Effector memory CD8-positive, alpha-beta T cell (primary cell): ENCODE results near the gene ABCG1.

Source experiments
- ATAC-seq: fragments of 150-1000 bp; cut with Tn5 transposase; replicated peaks from 2 replicates; pipeline ENCODE4 v1.10.0; 2021; ENCODE audit warnings: mild to moderate bottlenecking, moderate library complexity
- DNase-seq, 3 experiments: peaks; one replicate each; pipeline ENCODE4 v3.0.0; 2021
- H3K27ac Mint-ChIP-seq, 2 donors: one replicate each; pipeline ENCODE4 v1.8.0; 2022; ENCODE audit warnings: mild to moderate bottlenecking in 2 of 2, mixed read lengths in 2 of 2, moderate library complexity in 2 of 2
- H3K27me3 Mint-ChIP-seq, 2 donors: one replicate each; pipeline ENCODE4 v1.8.0; 2022; ENCODE audit warnings: mixed read lengths in 2 of 2
- H3K36me3 Mint-ChIP-seq: one replicate; pipeline ENCODE4 v1.8.0; 2022; ENCODE audit warnings: mild to moderate bottlenecking, moderate library complexity, mixed read lengths; ENCODE audit not compliant: insufficient read depth
- H3K4me1 Mint-ChIP-seq, 2 donors: one replicate each; pipeline ENCODE4 v1.8.0; 2022; ENCODE audit warnings: low read depth in 2 of 2, mixed read lengths in 2 of 2
- H3K4me3 Mint-ChIP-seq, 2 donors: one replicate each; pipeline ENCODE4 v1.8.0; 2022; ENCODE audit warnings: mild to moderate bottlenecking in 2 of 2, mixed read lengths in 2 of 2, moderate library complexity in 2 of 2
- H3K9me3 Mint-ChIP-seq, 2 donors: one replicate each; pipeline ENCODE4 v1.8.0; 2022; ENCODE audit warnings: mixed read lengths in 2 of 2

The ABCG1 gene

DNA sequence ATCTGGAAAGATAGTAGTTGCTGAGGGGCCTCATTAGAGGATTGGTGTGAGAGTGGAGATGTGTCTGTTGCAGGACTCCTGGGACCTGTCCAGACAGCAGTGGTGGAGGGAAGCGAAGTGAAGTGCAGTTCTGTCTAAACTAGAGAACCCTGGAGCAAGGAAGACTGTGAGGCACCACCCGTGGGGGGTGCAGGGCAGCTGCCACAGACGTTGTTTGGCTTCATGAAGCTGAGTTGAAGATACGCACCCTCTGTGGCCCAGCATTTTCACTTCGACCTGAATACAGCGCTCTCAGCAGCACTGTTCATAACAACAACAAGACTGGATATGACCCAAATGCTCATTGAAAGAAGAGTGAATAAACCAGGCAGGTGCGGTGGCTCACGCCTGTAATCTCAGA lies 29.3 kb downstream of the ABCG1 start:
- H3K36me3 Mint-ChIP-seq: peaks cover 29% of the 10 kb centered on the region
- peaks cover 16 to 25% of the 10 kb centered on the region in 2 donors for H3K4me1 Mint-ChIP-seq
- H3K4me3 Mint-ChIP-seq: no peak overlapping the region
- DNase-seq: no peak
- no peaks in the 10 kb centered on the region for H3K27me3 Mint-ChIP-seq
- H3K27ac Mint-ChIP-seq: no peak overlapping the region
- H3K9me3 Mint-ChIP-seq: no peaks in the 10 kb centered on the region
- ATAC-seq: no peak

DNA sequence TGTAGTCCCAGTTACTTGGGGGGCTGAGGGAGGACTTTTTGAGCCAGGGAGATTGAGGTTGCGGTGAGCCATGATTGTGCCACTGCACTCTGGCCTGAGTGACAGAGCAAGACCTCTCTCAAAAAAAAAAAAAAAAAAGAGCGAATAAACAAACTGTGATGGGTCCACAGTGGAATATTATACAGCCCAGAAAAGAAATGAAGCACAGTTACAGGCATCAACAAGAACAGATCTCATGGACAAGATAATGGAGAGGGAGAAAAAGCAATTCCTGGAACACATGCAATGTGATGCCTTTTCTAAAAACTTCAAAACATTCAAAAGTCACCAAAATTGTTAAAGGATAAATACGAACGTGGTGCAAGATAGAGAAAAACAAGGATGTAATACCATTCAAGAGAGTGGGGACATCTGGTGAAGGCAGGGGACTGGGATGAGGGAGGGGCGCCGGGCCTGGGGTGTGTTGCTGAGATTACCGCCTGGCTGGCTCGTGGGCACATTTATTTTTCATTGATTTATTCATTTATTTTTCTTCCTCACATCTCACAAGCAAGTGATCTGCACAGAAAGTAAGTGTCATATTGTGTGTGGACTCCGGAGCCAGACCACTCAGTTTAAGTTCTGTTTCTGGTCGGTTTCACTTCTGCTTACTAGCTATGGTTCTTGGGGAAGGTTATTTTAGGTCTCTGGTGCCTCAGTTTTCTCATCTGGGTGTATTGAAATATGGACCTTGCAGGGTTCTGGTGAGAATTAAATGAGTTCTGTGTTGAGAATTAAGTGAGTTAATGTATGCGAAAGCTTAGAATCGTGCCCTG lies 30.1 kb downstream of the ABCG1 start:
- H3K27me3 Mint-ChIP-seq: no peaks in the 10 kb centered on the region
- H3K27ac Mint-ChIP-seq: peak overlapping the region in 1 of 2 donors; percentile 78
- H3K36me3 Mint-ChIP-seq: peaks cover 29% of the 10 kb centered on the region
- ATAC-seq (peak; percentile 27), DNase-seq (no peak)
- H3K4me3 Mint-ChIP-seq: no peak overlapping the region
- H3K9me3 Mint-ChIP-seq: no peaks in the 10 kb centered on the region
- peaks cover 22 to 31% of the 10 kb centered on the region in 2 donors for H3K4me1 Mint-ChIP-seq

DNA sequence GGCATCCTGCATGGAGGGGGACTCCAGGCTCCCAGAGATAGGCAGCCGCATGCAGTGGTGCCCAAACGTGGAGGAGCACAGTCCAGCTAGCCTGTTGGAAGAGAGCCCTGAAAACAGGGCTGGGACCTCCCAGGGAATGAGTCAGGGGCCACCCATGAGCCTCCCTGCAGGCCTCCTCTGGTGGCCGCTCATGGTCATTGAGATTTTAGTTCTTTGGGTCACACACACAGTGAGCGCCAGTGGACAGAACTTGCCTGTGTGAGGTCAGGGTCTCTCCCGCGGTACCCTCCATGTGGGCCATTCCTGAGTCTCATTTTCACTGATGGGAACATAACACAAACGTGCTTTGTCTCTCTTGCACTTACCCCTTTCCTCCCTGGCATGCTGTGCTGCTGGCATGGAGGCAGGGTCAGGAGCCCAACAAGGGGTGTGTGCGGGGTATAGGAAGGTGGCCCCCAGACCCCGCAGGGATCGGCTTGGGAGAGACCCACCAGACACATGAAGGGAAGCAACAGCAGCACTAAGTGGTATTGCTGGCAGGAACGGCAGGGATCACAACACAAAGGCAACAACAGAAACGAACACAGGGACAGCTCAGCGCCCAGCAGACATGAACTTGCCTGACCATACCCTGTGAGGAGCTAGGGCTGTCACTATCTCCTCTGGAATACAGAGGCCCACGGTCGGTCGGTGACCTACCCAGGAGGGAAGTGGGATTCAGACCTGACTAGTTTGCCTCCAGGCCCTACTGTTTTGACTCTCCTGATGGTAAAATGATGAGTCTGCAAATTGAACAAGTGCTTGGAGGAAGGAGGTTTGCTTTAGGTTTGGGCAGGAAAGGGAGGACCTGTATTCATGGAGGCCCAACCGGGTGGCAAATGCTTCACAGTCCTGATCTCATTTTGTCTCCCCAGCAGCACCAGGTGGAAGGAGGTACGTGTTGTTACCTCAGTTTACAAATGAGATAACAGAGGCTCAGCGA lies 31.8 kb downstream of the ABCG1 start:
- H3K4me1 Mint-ChIP-seq: peaks cover 24 to 31% of the 10 kb centered on the region in 2 donors
- H3K9me3 Mint-ChIP-seq: no peaks in the 10 kb centered on the region
- H3K27ac Mint-ChIP-seq: peak overlapping the region in 1 of 2 donors; percentile 78
- DNase-seq (no peak), ATAC-seq (no peak)
- H3K4me3 Mint-ChIP-seq: no peak overlapping the region
- peaks cover 27% of the 10 kb centered on the region for H3K36me3 Mint-ChIP-seq
- no peaks in the 10 kb centered on the region for H3K27me3 Mint-ChIP-seq

DNA sequence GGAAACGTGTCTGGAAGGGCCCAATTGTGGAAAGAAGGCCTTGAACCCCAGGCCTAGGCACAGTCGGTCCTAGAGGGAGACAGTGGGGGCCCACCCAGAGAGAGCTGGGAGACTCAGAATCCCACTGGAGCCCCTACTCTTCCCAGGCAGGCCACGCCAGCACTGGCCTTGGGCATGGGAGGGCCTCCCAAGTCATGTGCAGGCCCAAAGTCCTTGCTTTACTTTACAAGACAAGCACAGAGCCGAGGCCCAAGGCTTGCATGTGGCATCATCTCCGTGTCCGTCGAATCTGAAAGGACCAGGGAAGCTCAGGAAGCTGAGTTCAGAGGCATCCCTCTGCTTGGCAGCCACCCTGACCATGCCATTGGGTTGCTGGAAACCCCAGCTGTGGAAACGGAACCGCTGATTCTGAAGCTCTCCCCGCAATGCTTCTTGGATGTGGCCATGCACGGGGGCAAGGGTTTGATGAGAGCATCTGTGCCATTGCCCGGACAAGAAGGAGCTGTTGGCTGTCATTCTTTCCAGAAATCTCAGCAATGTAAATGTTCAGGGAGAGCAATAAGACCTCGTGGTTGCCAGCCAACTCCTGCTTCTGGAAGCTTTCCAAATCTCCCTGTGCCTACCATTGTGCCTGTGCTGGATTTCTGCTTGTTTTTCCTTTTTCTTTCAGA lies 32.8 kb downstream of the ABCG1 start:
- no peak for ATAC-seq
- peaks cover 25 to 31% of the 10 kb centered on the region in 2 donors for H3K4me1 Mint-ChIP-seq

DNA sequence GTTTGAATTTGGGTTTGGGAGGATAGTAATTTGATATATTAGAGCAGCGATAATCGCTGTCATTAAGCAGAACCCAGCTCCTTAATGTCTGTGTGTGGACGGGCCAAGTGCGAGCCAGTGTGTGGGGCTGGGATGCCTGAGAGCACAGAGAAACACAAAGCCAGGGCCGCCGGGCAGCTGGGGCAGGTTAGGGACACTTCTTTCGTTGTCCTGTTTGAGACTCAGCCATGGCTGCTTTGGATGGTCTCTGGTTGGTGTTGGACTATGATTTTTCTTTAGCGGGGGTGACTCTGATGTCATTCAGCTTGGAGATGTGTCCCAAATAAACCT lies 33.4 kb downstream of the ABCG1 start:
- no peak overlapping the region for H3K4me3 Mint-ChIP-seq

More for the DNA sequence above, 32.8 kb downstream of the ABCG1 start:
- peak overlapping the region in 1 of 2 donors; percentile 78 for H3K27ac Mint-ChIP-seq
- DNase-seq: no peak
- no peaks in the 10 kb centered on the region for H3K27me3 Mint-ChIP-seq
- H3K36me3 Mint-ChIP-seq: peaks cover 34% of the 10 kb centered on the region
- H3K9me3 Mint-ChIP-seq: no peaks in the 10 kb centered on the region
- H3K4me3 Mint-ChIP-seq: no peak overlapping the region

DNA sequence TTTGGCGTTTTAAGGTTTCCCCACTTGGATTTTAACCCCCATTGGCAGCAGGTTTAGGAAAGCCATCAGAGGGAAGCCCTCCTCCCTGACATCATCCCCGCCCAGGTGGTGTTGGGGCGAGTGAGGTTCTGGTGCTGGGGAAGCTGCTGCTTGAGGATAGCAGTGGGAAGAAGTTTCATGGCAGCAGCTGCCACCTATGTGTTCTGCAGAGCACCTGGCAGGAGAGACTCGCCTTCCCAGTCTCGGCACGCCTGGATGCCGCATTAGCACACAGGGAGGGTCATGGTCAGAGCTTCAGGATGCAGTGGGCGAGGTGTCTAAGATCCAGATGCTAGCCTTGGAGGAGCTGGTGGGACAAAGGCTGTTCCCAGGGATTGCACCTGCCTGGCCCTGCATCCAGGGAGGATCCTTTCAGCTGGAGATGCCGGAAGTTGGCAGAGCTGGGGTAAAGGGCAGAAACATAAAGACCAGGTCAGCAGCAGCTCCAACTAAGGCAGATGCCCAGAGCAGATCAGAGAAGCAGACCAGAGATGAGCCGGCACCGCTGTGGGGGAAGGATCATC lies 33.9 kb downstream of the ABCG1 start:
- H3K4me3 Mint-ChIP-seq: no peak overlapping the region
- H3K9me3 Mint-ChIP-seq: no peaks in the 10 kb centered on the region
- ATAC-seq: no peak
- H3K27ac Mint-ChIP-seq: peak overlapping the region; percentile 23
- peaks cover 28 to 29% of the 10 kb centered on the region in 2 donors for H3K4me1 Mint-ChIP-seq
- no peak for DNase-seq
- H3K36me3 Mint-ChIP-seq: peaks cover 39% of the 10 kb centered on the region
- H3K27me3 Mint-ChIP-seq: no peaks in the 10 kb centered on the region

More for the DNA sequence above, 33.4 kb downstream of the ABCG1 start:
- peaks cover 34% of the 10 kb centered on the region for H3K36me3 Mint-ChIP-seq
- peaks cover 25 to 28% of the 10 kb centered on the region in 2 donors for H3K4me1 Mint-ChIP-seq
- no peaks in the 10 kb centered on the region for H3K27me3 Mint-ChIP-seq
- peak overlapping the region in 1 of 2 donors; percentile 23 for H3K27ac Mint-ChIP-seq
- ATAC-seq: no peak
- no peak for DNase-seq
- H3K9me3 Mint-ChIP-seq: no peaks in the 10 kb centered on the region

DNA sequence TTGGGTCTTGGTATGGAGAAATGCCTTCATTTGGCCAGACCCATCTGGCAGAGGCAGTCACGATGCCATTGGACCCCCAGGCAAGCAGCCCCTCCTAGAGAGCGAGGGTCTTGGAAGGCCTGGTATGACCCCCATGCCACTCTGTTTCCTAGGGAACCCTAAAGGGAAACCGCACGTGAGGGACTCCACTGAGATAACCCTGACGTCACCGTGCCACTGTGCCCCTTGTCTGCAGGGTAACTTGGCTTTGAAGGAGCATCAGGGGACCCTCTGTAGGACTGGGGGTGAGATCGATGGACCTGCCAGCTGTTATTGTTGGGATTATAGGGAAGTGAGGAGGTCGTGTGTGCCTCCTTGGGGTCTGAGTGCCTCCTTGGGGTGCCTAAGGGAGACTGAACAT lies 34.5 kb downstream of the ABCG1 start:
- DNase-seq: no peak
- no peaks in the 10 kb centered on the region for H3K9me3 Mint-ChIP-seq
- no peak for ATAC-seq
- H3K36me3 Mint-ChIP-seq: peaks cover 43% of the 10 kb centered on the region
- H3K27me3 Mint-ChIP-seq: no peaks in the 10 kb centered on the region
- no peak overlapping the region for H3K4me3 Mint-ChIP-seq
- peak overlapping the region; percentile 23 to 47 for H3K27ac Mint-ChIP-seq
- peaks cover 30 to 31% of the 10 kb centered on the region in 2 donors for H3K4me1 Mint-ChIP-seq

DNA sequence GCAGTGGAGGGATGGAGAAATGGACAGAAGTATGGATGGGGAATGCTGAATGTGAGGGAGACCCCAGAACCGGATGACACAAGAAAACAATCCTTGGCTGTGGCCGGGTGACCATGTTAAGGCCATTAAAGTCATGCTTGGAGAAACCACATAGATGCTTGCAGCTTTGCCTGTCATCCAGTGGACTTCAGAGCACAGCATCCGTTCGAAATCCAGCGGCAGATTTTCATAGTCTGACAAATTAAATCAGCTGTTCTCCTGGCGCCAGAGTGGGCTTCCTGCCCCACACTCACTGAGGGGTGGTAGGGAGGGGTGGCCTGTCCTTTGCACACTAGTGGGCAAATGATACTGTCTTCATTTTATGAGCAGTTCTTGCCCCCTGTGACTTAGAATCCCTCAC lies 35.1 kb downstream of the ABCG1 start:
- peaks cover 32% of the 10 kb centered on the region in 2 donors for H3K4me1 Mint-ChIP-seq
- H3K27ac Mint-ChIP-seq: peak overlapping the region; percentile 23 to 47
- H3K36me3 Mint-ChIP-seq: peaks cover 39% of the 10 kb centered on the region
- no peak for ATAC-seq
- H3K27me3 Mint-ChIP-seq: no peaks in the 10 kb centered on the region
- no peak overlapping the region for H3K4me3 Mint-ChIP-seq
- no peaks in the 10 kb centered on the region for H3K9me3 Mint-ChIP-seq
- no peak for DNase-seq

DNA sequence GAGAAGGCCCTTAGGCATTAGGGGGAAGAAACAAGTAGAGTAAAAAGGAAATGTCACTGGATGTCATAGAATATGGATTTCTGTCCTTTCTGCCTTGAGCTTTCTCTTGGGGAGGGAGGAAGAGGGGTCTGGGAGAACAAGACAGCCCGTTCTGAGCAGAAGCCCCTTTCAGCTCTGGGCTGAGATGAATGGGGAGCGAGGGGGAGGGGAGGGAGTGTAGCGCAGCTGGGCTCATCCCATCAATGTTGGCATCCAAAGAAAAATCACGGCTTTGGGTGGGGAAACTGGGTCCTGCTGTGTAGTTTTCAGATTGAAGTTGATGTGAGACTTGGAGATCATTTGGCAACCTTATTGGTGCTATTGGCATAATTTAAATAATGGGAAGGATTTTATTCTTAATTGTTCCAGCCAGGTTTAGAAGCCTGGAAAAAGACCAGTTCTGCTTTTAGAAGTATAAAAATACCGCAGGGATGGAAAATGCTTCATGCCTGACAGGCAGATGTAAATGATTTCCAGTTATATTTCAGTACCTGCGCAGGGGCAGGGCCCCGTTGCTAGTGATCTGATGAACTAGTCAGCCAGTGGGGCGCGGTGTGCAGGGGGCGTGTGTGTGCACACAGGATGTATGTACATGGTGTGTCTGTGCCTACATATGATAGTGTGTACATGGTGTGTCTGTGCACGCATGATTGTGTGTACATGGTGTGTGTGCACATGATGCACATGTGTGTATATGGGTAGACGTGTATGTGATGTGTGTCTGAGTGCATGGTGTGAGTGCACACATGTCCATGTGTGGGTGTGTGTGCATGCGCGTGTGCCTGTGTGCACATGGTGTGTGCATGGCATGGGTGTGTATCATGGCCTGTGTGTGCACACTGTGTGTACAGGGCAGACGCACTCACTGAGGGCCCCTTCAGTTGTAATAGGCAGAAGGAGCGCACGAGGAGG lies 36.0 kb downstream of the ABCG1 start:
- Mint-ChIP-seq H3K9me3 (no peaks in the 10 kb centered on the region), H3K27me3 (no peaks in the 10 kb centered on the region), H3K4me3 (no peak overlapping the region), H3K27ac (no peak overlapping the region), H3K4me1 (peaks cover 30 to 32% of the 10 kb centered on the region in 2 donors), H3K36me3 (peaks cover 42% of the 10 kb centered on the region)
- ATAC-seq (no peak), DNase-seq (no peak)

DNA sequence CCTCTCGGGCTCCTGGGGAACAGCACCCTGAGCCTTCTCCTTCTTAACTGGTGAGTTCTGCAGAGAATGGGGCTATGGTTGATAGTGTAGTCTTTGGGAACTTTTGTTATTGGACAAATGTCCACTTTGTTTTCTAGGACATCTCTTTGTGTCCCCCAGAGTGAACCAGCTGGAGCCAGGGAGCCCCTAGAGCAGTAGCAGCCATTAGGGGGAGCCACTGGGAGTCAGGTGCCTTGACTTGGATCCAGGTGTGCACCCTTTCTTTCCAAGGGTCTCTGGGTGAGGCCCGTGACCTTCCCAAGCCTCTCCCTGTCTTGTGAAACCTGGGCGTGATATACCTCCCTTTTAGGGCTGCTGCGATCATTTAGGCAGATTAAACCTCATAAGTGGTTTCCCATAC lies 36.9 kb downstream of the ABCG1 start:
- Mint-ChIP-seq H3K36me3 (peaks cover 48% of the 10 kb centered on the region), H3K4me1 (peaks cover 28 to 32% of the 10 kb centered on the region in 2 donors), H3K27ac (no peak overlapping the region), H3K9me3 (no peaks in the 10 kb centered on the region), H3K27me3 (no peaks in the 10 kb centered on the region), H3K4me3 (no peak overlapping the region)
- ATAC-seq (no peak), DNase-seq (no peak)

DNA sequence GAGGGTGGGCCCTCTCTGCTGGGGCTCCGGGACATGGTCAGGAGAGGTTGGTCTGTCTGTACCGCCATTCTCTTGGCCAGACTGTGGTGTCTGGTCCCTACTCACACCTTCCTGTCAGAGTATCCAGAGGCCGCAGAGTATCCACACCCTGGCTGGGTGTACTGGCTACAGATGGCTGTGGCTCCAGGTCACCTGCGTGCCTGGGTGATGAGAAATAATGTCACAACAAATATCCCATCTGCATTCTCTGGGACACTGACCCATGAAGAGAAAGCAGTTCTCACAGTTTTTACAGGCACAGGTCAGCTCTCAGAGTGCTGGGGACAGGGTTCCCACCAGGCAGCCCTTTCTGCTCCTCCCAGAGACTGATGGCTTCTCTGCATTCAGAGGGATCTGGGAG lies 37.4 kb downstream of the ABCG1 start:
- H3K9me3 Mint-ChIP-seq: no peaks in the 10 kb centered on the region
- H3K27me3 Mint-ChIP-seq: no peaks in the 10 kb centered on the region
- H3K4me1 Mint-ChIP-seq: peaks cover 25 to 29% of the 10 kb centered on the region in 2 donors
- H3K27ac Mint-ChIP-seq: no peak overlapping the region
- peaks cover 46% of the 10 kb centered on the region for H3K36me3 Mint-ChIP-seq
- ATAC-seq: no peak
- H3K4me3 Mint-ChIP-seq: no peak overlapping the region
- no peak for DNase-seq

DNA sequence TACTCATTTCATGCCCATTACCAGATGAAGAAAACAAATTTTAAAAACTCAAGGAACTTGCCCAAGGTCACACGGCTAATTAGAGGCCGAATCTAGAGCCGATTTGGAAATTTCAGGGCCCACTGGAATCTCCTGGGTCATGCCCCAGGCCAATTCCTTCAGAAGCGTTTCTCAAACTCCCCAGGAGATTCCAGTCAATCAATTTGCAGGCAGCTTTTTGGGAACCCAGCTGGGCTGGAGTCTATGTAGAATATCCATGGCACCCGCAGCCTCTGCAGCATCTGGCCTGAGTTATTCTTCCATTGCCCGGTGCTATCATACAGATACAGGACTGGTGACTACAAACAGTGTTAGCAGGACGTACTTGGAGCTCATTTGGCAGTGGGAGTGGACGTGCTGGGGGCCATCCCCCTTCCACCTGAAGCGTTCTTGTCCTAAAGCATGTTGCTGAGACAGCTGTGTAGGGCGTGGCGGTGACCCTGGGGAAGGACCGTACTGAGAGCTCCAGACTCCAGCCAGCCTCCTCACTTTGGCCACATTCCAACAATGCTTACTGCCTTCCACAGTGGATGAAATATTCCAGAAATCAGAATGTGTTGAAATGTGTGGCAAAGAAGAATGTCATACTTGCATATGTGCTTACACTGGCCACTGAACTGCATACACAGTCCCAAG lies 38.3 kb downstream of the ABCG1 start:
- Mint-ChIP-seq H3K27me3 (no peaks in the 10 kb centered on the region), H3K27ac (peak overlapping the region in 1 of 2 donors; percentile 30), H3K4me1 (peaks cover 23 to 27% of the 10 kb centered on the region in 2 donors), H3K36me3 (peaks cover 45% of the 10 kb centered on the region), H3K4me3 (no peak overlapping the region), H3K9me3 (no peaks in the 10 kb centered on the region)
- no peak for DNase-seq
- ATAC-seq: no peak
